ENCODE data around the gene GRM8. TPM values are rescaled to one million over a fixed set of nuclear protein-coding genes. Genes with fewer than 3 reads are reported as not detected.

Gene GRM8
- total RNA-seq, 2 experiments from 2014 or later, result not detected

DNA sequence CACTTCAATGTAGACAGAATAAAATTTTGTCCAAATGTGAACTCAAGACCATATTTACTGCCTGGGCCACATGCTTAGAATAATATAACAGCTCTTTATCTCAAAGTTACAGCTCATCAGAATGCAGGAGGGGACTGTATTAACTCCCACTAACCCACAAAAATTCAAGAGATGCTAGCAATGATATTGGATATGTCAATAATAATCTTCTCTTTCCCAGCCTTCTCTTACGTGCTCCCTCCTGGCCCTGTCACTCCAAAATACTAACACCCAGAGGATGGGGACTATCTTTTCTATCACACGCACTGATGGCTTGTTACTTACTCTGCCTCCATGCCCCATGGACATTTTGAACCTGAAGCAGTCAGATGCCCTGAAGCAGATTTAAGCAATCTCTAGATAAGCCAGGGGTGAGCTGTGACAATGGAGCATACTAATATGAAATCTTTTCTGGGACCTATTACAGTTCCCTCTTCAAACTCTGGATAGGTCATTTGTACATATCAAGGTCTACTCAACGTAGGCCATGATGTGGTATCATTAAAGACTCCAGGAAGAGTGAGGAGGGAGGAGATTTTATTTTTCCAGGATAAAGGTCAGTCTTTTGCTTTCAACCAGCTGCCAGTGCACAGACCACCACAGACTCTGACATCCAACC is 803.0 kb downstream of the GRM8 start:
- ATAC-seq (no peak), DNase-seq (no peak)
- Mint-ChIP-seq H3K36me3 (no peaks in the 10 kb centered on the region), H3K4me3 (no peak overlapping the region), H3K9me3 (ENCODE audit: low read depth) (no peaks in the 10 kb centered on the region), H3K4me1 (no peaks in the 10 kb centered on the region), H3K27me3 (no peaks in the 10 kb centered on the region), H3K27ac (no peak overlapping the region)
- CTCF ChIA-PET, result no interaction called here

DNA sequence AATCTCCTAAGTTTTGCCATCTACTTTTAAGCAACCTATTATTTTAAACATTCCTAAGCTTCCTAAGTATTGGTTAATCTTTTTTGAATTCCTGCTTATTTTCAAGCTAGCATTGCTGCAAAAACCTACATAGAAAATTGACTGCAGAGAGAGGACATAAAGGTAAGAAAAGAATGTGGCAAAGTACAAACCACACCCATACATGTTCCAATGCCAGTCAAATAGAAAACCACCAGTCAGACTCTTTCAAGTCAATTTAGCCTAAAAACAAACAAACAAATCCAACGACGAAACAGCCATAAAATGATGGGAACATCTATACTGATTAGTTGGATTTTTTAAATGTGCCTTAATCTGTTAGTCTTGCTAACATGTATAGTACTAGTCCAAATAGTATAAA is 804.8 kb downstream of the GRM8 start:
- H3K27me3 Mint-ChIP-seq, result no peaks in the 10 kb centered on the region
- no peak overlapping the region for H3K27ac Mint-ChIP-seq
- CTCF ChIA-PET, result no interaction called here
- H3K9me3 Mint-ChIP-seq (ENCODE audit: low read depth), result no peaks in the 10 kb centered on the region
- no peak overlapping the region for H3K4me3 Mint-ChIP-seq
- H3K4me1 Mint-ChIP-seq, result no peaks in the 10 kb centered on the region
- DNase-seq (no peak), ATAC-seq (no peak)
- no peaks in the 10 kb centered on the region for H3K36me3 Mint-ChIP-seq

DNA sequence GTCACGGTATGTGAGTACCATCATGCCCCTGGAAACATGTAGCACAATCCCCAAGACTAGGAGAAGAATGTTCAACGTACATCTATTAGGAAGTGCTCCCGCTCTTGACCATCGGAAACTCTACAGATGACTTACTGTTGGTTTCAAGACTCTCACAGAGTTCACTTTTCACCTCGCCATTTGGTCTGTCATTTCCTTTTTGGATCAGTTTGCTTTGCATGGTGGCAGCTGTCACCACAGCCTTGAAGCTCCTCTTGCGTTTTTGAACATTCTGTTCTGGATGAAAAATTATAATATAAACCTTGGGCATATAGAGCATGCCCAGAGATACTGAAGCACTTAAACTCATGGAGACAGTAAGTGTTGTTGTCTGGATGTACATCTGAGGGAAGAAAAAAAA is 806.8 kb downstream of the GRM8 start:
- Mint-ChIP-seq H3K4me3 (no peak overlapping the region), H3K27me3 (no peaks in the 10 kb centered on the region), H3K36me3 (no peaks in the 10 kb centered on the region), H3K4me1 (no peaks in the 10 kb centered on the region), H3K27ac (no peak overlapping the region), H3K9me3 (ENCODE audit: low read depth) (no peaks in the 10 kb centered on the region)
- DNase-seq (no peak), ATAC-seq (no peak)
- CTCF ChIA-PET, result no interaction called here

DNA sequence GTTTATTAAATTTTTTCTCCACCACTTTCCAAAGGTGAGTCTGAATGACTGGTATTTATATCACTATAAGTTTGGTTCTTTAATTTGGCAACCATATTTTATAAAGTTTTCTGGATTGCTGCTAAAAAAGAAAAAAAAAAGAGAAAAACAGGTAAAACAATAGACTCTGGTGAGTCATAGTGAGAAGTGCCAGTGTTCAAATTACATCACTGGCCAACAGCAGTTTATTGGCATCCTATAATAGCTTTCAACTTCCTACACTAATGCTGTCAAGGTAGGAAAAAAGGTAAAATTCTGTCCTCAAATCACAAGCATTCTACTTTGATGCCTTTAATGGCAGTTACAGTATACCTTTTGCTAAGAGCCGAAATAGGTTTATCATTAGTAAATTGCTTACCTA is 808.8 kb downstream of the GRM8 start:
- no peaks in the 10 kb centered on the region for H3K4me1 Mint-ChIP-seq
- H3K27ac Mint-ChIP-seq, result no peak overlapping the region
- no peaks in the 10 kb centered on the region for H3K27me3 Mint-ChIP-seq
- DNase-seq, result no peak
- no peak overlapping the region for H3K4me3 Mint-ChIP-seq
- CTCF ChIA-PET, result no interaction called here
- no peaks in the 10 kb centered on the region for H3K36me3 Mint-ChIP-seq
- ATAC-seq, result no peak
- peaks cover 2% of the 10 kb centered on the region for H3K9me3 Mint-ChIP-seq (ENCODE audit: low read depth)

DNA sequence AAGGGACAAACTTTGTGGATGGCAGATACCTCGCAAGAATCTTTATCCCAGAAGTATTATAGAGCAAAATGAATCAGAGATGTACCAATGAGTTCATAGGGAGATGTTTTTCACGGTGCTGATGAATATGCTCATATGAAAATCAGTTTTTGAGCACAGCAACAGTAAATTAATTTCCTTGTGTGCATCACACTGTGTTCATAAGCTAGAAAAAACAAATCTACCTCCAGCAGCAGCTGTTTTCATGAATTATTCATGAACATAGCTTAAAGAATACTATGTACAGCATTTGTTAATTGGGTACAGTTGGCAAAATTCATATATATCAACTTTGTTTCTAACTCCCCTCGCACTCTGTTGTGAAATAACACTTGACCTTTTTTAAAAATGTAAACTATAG is 809.8 kb downstream of the GRM8 start:
- no peak overlapping the region for H3K4me3 Mint-ChIP-seq
- H3K9me3 Mint-ChIP-seq (ENCODE audit: low read depth), result peaks cover 5% of the 10 kb centered on the region
- no peak for ATAC-seq
- DNase-seq, result no peak
- H3K27ac Mint-ChIP-seq, result no peak overlapping the region
- H3K36me3 Mint-ChIP-seq, result no peaks in the 10 kb centered on the region
- H3K27me3 Mint-ChIP-seq, result no peaks in the 10 kb centered on the region
- H3K4me1 Mint-ChIP-seq, result no peaks in the 10 kb centered on the region
- CTCF ChIA-PET, result no interaction called here

DNA sequence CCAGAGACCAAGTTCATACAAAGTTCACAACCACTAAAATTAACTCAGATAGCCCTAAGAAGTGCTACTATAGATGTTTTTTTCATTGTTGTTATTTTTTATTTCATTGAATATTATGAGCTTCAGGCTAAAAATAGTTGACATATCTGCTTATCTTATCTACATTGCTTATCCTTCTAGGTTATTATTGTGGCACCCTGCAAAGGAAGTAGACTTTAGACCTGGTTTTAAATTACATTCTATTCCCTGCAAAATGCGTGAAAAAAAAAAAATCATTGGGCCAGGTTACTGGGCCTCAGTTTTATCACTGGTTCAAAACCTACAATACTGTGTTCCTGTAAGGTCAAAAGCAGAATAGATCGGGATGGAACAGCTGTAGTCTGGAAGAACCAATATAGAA is 811.0 kb downstream of the GRM8 start:
- Mint-ChIP-seq H3K4me3 (no peak overlapping the region), H3K27ac (no peak overlapping the region), H3K27me3 (no peaks in the 10 kb centered on the region), H3K9me3 (ENCODE audit: low read depth) (peaks cover 5% of the 10 kb centered on the region), H3K4me1 (no peaks in the 10 kb centered on the region), H3K36me3 (no peaks in the 10 kb centered on the region)
- CTCF ChIA-PET, result no interaction called here
- DNase-seq (no peak), ATAC-seq (no peak)

DNA sequence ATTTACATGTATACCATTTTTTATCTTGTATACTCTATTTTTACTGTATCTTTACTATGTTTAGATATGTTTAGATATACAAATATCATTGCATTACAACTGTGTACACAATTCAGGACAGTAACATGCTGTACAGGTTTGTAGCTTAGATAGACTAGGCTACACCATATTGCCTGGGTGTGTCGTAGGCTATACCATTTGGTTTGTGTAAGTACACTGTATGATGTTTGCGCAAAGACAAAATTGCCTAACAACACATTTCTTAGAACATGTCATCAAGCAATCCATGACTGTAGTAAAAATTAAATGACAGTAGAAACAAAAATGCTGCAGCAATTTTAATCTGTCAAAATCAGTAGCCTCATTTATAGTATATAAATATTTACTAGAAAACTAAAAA is 812.2 kb downstream of the GRM8 start:
- H3K4me1 Mint-ChIP-seq, result no peaks in the 10 kb centered on the region
- H3K36me3 Mint-ChIP-seq, result no peaks in the 10 kb centered on the region
- CTCF ChIA-PET, result interaction anchor here (0.7 kb wide), 1 partner anchor 402 kb away, joined by 3 read pairs; no protein-coding TSS in a partner anchor
- H3K4me3 Mint-ChIP-seq, result no peak overlapping the region
- no peak for DNase-seq
- no peak overlapping the region for H3K27ac Mint-ChIP-seq
- H3K9me3 Mint-ChIP-seq (ENCODE audit: low read depth), result peaks cover 5% of the 10 kb centered on the region
- ATAC-seq, result no peak
- H3K27me3 Mint-ChIP-seq, result no peaks in the 10 kb centered on the region

DNA sequence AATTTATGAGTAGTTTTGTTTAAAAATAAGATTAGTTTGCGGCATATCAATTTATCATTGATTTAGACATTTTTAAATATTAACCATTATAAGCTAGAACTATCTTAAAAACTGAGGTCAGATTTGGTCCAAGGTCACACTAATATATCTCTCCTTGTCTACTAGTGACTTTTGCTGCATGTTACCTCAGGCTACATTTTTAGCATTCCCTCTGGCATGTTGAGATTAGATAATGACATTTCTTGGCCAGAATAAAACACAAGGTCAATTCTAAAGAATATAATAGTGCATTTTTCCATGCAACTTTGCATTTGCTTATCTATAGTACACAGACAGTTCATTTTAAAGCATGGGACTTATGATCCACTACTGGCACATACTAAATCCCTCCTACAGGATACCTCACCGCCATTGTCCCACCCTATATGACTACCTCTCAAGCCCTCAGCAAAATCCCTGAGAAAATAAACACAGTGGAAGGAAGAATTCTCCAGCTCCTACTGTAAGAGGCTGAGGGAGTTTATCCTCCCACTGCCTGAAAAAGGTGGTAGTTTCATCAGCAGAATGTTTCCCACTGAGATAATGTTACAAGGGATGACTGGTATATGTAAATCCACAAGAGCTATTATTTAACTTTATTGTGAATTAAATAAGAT is 816.4 kb downstream of the GRM8 start:
- H3K27me3 Mint-ChIP-seq, result no peaks in the 10 kb centered on the region

DNA sequence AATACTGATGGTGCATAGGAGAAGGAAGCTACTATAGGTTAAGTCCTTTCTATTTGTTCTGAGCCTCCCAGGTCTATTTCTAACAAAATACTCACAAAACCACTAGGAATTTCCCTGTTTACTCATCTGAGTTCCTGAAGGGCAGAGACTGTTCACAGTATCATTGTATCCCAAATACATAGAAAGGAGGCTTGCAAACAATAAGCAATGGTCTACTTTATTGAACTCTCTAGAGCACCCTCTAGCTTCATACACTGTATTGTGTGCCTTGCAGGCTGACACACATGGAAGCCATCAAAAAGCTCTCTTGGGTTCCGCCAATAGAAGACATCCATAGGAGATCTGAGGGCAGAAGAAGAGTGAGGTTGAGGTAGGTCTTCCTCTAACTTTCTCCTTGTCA is 826.1 kb downstream of the GRM8 start:
- Mint-ChIP-seq H3K36me3 (no peaks in the 10 kb centered on the region), H3K4me3 (no peak overlapping the region), H3K4me1 (no peaks in the 10 kb centered on the region), H3K27ac (no peak overlapping the region), H3K27me3 (no peaks in the 10 kb centered on the region), H3K9me3 (ENCODE audit: low read depth) (peaks cover 3% of the 10 kb centered on the region)
- no peak for DNase-seq
- no peak for ATAC-seq
- CTCF ChIA-PET, result no interaction called here

More for the DNA sequence above, 816.4 kb downstream of the GRM8 start:
- CTCF ChIA-PET, result no interaction called here
- H3K9me3 Mint-ChIP-seq (ENCODE audit: low read depth), result peaks cover 5% of the 10 kb centered on the region
- no peaks in the 10 kb centered on the region for H3K36me3 Mint-ChIP-seq
- ATAC-seq (no peak), DNase-seq (no peak)
- no peak overlapping the region for H3K4me3 Mint-ChIP-seq
- no peaks in the 10 kb centered on the region for H3K4me1 Mint-ChIP-seq
- no peak overlapping the region for H3K27ac Mint-ChIP-seq

DNA sequence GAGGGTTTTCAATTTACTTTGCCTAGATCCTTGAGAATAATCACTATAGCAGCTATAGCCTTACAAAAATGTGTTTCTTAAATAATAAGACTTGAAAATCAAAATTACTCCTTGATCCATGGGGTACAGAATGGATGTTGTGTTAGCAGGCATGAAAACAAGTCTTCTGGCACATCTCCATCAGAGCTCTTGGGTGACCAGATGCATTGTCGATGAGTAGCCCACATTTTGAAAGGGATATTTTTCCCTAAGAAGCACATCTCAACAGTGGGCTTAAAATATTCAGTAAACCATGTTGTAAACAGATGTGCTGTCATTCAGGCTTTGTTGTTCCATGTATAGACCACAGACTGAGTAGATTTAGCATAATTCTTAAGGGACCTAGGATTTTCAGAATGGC is 827.8 kb downstream of the GRM8 start:
- Mint-ChIP-seq H3K4me3 (no peak overlapping the region), H3K27me3 (no peaks in the 10 kb centered on the region), H3K36me3 (no peaks in the 10 kb centered on the region), H3K4me1 (no peaks in the 10 kb centered on the region), H3K27ac (no peak overlapping the region), H3K9me3 (ENCODE audit: low read depth) (peaks cover 3% of the 10 kb centered on the region)
- DNase-seq, result no peak
- no peak for ATAC-seq
- CTCF ChIA-PET, result no interaction called here

DNA sequence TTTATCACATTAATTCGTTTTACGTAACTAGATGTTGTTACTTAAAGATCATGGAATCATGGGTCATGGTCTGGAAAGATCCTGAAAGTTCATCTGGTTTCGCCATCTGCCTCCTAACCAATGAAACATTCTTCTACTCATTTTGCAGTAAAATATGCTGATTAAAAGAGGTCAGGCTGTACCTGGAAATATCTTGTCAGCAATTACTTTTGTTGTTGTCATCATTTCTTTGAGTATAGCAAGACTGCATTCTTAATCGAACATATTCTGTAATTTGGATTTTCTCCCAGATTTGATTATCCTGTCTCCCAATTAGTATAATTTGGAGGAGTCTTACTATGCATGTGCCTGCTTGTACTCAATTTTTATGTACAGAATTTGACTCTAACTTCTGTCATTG is 833.7 kb downstream of the GRM8 start:
- Mint-ChIP-seq H3K4me1 (no peaks in the 10 kb centered on the region), H3K27ac (no peak overlapping the region), H3K9me3 (ENCODE audit: low read depth) (peaks cover 5% of the 10 kb centered on the region), H3K4me3 (no peak overlapping the region), H3K27me3 (no peaks in the 10 kb centered on the region), H3K36me3 (no peaks in the 10 kb centered on the region)
- no peak for ATAC-seq
- no peak for DNase-seq
- CTCF ChIA-PET, result no interaction called here

DNA sequence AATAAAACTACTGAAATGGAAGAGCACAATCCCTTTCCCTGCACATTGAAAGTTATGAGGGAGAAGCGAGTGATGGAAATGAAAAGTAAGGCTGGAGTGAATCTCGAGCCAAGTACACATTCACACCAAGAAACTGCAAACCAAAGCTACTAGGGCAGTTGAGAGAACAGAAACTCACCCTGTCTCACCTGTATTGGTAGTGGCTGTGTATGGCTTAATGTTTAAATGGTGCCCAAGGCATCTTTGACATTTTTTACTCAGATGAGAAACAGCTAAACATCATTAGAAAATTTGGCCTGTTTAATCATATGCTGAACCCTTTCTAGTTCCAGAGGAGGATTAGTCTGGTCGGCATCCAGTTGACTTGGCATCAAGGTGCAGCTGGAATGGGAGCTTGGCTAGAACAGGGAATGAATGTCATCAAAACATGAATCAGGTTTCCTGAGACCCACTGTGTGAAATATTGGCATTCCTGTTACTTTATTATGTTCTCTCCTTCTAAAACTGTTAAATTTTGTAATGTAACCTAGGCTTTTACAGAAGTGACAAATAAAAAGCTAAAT is 840.8 kb downstream of the GRM8 start:
- H3K27ac Mint-ChIP-seq, result no peak overlapping the region
- H3K9me3 Mint-ChIP-seq (ENCODE audit: low read depth), result peaks cover 5% of the 10 kb centered on the region
- H3K36me3 Mint-ChIP-seq, result no peaks in the 10 kb centered on the region
- CTCF ChIA-PET, result interaction anchor here (1.4 kb wide), 1 partner anchor 9 kb away, joined by 3 read pairs; no protein-coding TSS in a partner anchor
- DNase-seq, result no peak
- H3K4me1 Mint-ChIP-seq, result no peaks in the 10 kb centered on the region
- no peak overlapping the region for H3K4me3 Mint-ChIP-seq
- ATAC-seq, result no peak
- no peaks in the 10 kb centered on the region for H3K27me3 Mint-ChIP-seq

DNA sequence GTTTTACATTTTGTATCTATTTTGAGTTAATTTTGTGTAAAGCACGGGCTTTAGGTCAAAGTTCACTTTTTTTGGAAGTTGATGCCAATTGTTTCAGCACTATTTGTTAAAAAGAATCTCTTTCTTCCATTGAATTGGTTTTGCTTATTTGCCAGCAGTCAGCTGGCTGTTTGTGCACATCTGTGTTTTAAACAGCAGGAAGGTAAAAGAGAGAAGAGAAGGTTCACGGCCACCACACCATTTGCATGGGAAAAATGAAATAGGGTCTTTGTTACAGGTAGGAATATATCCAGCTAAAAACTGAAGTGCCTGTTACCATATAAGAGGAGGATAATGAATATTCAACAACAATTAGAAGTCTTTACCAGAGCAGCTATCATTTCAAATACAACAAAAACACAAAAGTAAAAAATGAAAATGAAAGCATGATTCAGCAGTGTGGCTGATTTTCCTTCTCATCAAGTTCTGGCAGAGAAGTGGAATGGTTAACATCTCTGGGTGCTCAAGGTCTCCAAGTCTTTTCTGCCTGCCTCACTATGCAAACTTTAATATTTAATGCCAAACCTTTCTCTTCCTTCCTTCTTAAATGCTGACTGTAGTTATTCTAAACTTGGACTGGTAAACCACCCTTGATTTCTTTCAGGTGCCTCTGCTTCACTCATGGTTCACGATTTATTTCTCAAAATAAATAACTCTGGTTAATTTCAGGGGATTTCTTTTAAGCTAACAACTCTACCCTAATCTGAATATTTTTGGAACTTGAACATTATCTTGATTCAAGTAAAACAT is 841.5 kb downstream of the GRM8 start:
- CTCF ChIA-PET, result interaction anchor here (1.4 kb wide), 1 partner anchor 8 kb away, joined by 3 read pairs; no protein-coding TSS in a partner anchor
- H3K9me3 Mint-ChIP-seq (ENCODE audit: low read depth), result peaks cover 3% of the 10 kb centered on the region
- H3K4me3 Mint-ChIP-seq, result no peak overlapping the region

More for the DNA sequence above, 841.5 kb downstream of the GRM8 start:
- no peaks in the 10 kb centered on the region for H3K27me3 Mint-ChIP-seq
- no peak overlapping the region for H3K27ac Mint-ChIP-seq
- ATAC-seq (no peak), DNase-seq (no peak)
- H3K36me3 Mint-ChIP-seq, result no peaks in the 10 kb centered on the region
- H3K4me1 Mint-ChIP-seq, result no peaks in the 10 kb centered on the region

All from activated CD8-positive, alpha-beta memory T cell treated with anti-CD3 and anti-CD28 coated beads, Interleukin-2, amount 10 ng/mL, durations not matched to agents 7 days and 5 days (primary cell).